K562 (cell line): Measurements from ENCODE around the gene GYS1. TPM values are rescaled to one million over a fixed set of nuclear protein-coding genes. Genes with fewer than 3 reads are reported as not detected.
A peak's percentile ranks its signal among the peaks of the same experiment; 100 is the strongest.

Source experiments
- ARID1B ChIP-seq: fragments of 450-650 bp; IDR thresholded peaks from 2 replicates; pipeline ENCODE4 v1.6.1; 2016; ENCODE audit warnings: antibody characterized with exemption, mild to moderate bottlenecking, inconsistent platforms
- CREB1 ChIP-seq, 2 experiments: sonication (generic) in 1 of 2; formaldehyde crosslinking in 1 of 2; IDR thresholded peaks; 2 replicates each; pipeline versions ENCODE4 v1.6.1 to v1.8.0; 2012 to 2022; ENCODE audit warnings: inconsistent platforms in 1 of 2, mild to moderate bottlenecking in 1 of 2, missing genetic modification reagents in 1 of 2, moderate library complexity in 1 of 2
- FOXM1 ChIP-seq, 2 experiments: fragments of 450-650 bp in 1 of 2; sonication (generic) in 1 of 2; formaldehyde crosslinking in 1 of 2; IDR thresholded peaks; 2 replicates each; pipeline versions ENCODE4 v1.6.1 to v1.9.0; 2017 to 2022; ENCODE audit warnings: low read depth in 2 of 2, mild to moderate bottlenecking in 2 of 2, missing genetic modification reagents in 1 of 2, moderate library complexity in 1 of 2
- GATAD2B ChIP-seq: fragments of 450-650 bp; IDR thresholded peaks from 2 replicates; pipeline ENCODE4 v1.6.1; 2017; ENCODE audit warnings: mild to moderate bottlenecking, borderline replicate concordance
- JUND ChIP-seq, 2 experiments: IDR thresholded peaks; 2 replicates in 1 of 2; 3 replicates in 1 of 2; pipeline ENCODE4 v1.6.1; 2011; ENCODE audit warnings: borderline replicate concordance in 2 of 2, low read depth in 2 of 2, low read length in 2 of 2, improper control_type of control experiment in 1 of 2, missing biosample characterization in 1 of 2, missing genetic modification characterization in 1 of 2, missing genetic modification reagents in 1 of 2
- KAT8 ChIP-seq: fragments of 450-650 bp; IDR thresholded peaks from 2 replicates; pipeline ENCODE4 v1.6.1; 2016; ENCODE audit warnings: low read depth, mild to moderate bottlenecking
- KDM4B ChIP-seq, 2 experiments: fragments of 450-650 bp in 1 of 2; sonication (generic) in 1 of 2; IDR thresholded peaks; 2 replicates each; pipeline ENCODE4 v1.6.1; 2016 to 2017; ENCODE audit warnings: borderline replicate concordance in 2 of 2, antibody characterized with exemption in 1 of 2, low read depth in 1 of 2, mild to moderate bottlenecking in 1 of 2
- KDM5B ChIP-seq: fragments of 200-600 bp; sonication (generic); IDR thresholded peaks from 2 replicates; pipeline ENCODE4 v1.6.1; 2012; ENCODE audit warnings: low read depth, mild to moderate bottlenecking, moderate library complexity, low read length, control low read depth, inconsistent platforms; ENCODE audit not compliant: insufficient replicate concordance
- MAZ ChIP-seq, 2 experiments: fragments of 450-650 bp in 1 of 2; sonication (generic) in 1 of 2; formaldehyde crosslinking; IDR thresholded peaks in 1 of 2; conservative IDR thresholded peaks in 1 of 2; 2 replicates each; pipeline versions ENCODE4 v1.4.0 to v1.5.0; 2020; ENCODE audit warnings: mild to moderate bottlenecking in 1 of 2, missing genetic modification reagents in 1 of 2
- MTA3 ChIP-seq: fragments of 450-650 bp; formaldehyde crosslinking; IDR thresholded peaks from 2 replicates; pipeline ENCODE4 v1.6.1; 2017; ENCODE audit warnings: mild to moderate bottlenecking, borderline replicate concordance
- ZBTB17 ChIP-seq: fragments of 450-650 bp; formaldehyde crosslinking; IDR thresholded peaks from 2 replicates; pipeline ENCODE4 v1.4.0; 2020; ENCODE audit warnings: mild to moderate bottlenecking
- ZNF311 ChIP-seq: fragments of 250-450 bp; sonication (Bioruptor Pico); IDR thresholded peaks from 2 replicates; pipeline ENCODE4 v1.4.0; 2020; ENCODE audit warnings: mild to moderate bottlenecking, moderate library complexity
- ZNF444 ChIP-seq: fragments of 250-450 bp; sonication (Bioruptor Pico); IDR thresholded peaks from 2 replicates; pipeline ENCODE4 v1.4.0; 2020; ENCODE audit warnings: mild to moderate bottlenecking, moderate library complexity
- ZNF583 ChIP-seq: fragments of 250-450 bp; sonication (Bioruptor Pico); IDR thresholded peaks from 2 replicates; pipeline ENCODE4 v1.4.0; 2020
- ZNF584 ChIP-seq: fragments of 200-800 bp; sonication (Bioruptor generic); IDR thresholded peaks from 2 replicates; pipeline ENCODE4 v1.6.1; 2016; ENCODE audit warnings: low read depth, mild to moderate bottlenecking, missing genetic modification characterization, missing compliant biosample characterization
- polyA plus RNA-seq, 8 experiments: library from polyadenylated mRNA; depleted of rRNA in 4 of 8; stranded (reverse) in 5 of 8; unstranded in 3 of 8; fragments of >200 nt; fragmentation: Nextera tagmentation in 2 of 8; fragmentation: Illumina TruSeq in 1 of 8; extraction: Ambion mirVana in 2 of 8; extraction: Trizol in 1 of 8; gene quantifications; 2 replicates each; pipeline versions ENCODE4 v1.2.1 to v1.2.3, GENCODE V29; 2011 to 2014; ENCODE audit warnings: inconsistent platforms in 1 of 8, missing spikeins in 1 of 8
- total RNA-seq, 7 experiments: library from RNA; depleted of rRNA in 6 of 7; stranded (reverse); fragments of >200 nt in 6 of 7; fragmentation: Illumina TruSeq in 2 of 7; extraction: Trizol in 2 of 7; gene quantifications; 2 replicates each; pipeline versions ENCODE4 v1.2.1 to v1.2.3, GENCODE V29; 2011 to 2021; ENCODE audit warnings: low replicate concordance in 1 of 7
- TF ChIP-seq, protein P1 (sequence below): fragments of 250-450 bp; sonication (Bioruptor Pico); IDR thresholded peaks from 2 replicates; pipeline ENCODE4 v1.4.0; 2020
- TF ChIP-seq, protein P2 (sequence below), 2 experiments: fragments of 450-650 bp; conservative IDR thresholded peaks; 2 replicates each; pipeline ENCODE4 v1.6.1; 2017; ENCODE audit warnings: mild to moderate bottlenecking in 2 of 2, moderate library complexity in 2 of 2
- TF ChIP-seq, protein P3 (sequence below): sonication (generic); formaldehyde crosslinking; IDR thresholded peaks from 2 replicates; pipeline ENCODE4 v1.8.1; 2023; ENCODE audit warnings: mild to moderate bottlenecking, missing genetic modification reagents, moderate library complexity
- TF ChIP-seq, protein P4 (sequence below), 2 experiments: fragments of 450-650 bp in 1 of 2; sonication (generic) in 1 of 2; formaldehyde crosslinking in 1 of 2; IDR thresholded peaks in 1 of 2; conservative IDR thresholded peaks in 1 of 2; 2 replicates each; pipeline versions ENCODE4 v1.6.1 to v1.8.1; 2016 to 2023; ENCODE audit warnings: mild to moderate bottlenecking in 2 of 2, moderate library complexity in 2 of 2, inconsistent platforms in 1 of 2, missing genetic modification reagents in 1 of 2

Gene GYS1
- total and polyA plus RNA-seq, 9 of the 15 experiments (the other 6 are each of a cell fraction or from before 2014, with no cell fraction given): 1.9 to 31.1 (median 15.2) TPM

DNA sequence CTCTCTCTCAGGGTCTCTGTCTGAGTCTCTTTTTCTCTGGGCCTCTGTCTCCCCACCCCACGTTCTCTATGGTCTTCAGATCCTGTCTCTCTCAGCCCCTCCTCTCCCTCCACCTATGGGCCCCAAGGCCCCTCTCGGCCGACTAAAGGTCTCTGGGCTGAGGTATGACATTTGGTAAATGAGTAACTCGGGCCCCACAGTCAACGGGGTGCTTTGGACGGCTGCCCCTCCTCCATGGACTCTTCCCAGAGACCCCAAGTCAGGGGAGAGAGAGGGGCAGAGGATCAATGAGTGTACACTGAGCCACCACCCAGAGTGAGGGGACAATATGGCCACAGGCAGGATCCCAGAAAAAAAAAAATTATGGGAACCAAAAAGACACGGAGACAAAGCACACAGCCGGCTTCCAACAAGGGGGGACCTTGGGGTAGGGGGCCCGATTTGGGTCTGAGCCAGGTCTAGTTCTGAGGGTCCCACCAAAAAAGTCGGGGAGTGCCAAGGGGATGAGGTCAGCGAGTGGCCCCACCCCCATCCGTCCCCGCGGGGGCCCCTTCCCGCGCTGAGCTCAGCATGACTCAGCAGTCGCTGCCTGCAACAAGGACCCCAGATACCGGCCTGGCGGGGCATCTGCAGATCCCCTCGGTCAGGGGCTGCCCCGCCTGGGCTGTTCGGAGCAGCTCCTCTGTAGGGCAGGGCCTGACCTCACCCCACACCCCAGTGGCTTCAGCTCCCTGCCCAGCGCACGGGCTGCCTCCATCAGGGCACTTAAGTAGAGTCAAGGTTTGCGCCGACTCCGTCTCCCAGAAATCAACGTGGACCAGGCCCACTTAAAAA, 29.5 kb downstream of the GYS1 start (continued):
- TF ChIP-seq KDM4B (IDR thresholded peaks at IDR 0.05; ENCODE audit: borderline replicate concordance in 2 of 2, low read depth in 1 of 2): peak in 1 of 2 experiments; percentile 84; a peak in 1 of 4 replicates
- TF ChIP-seq ZNF444 (CRISPR knock-in tag): 0 out of 2 replicates have a peak, but pooled peaks have one; percentile 16
- peak; percentile 27; the same call in 1 of the 2 replicates for TF ChIP-seq CREB1 (IDR thresholded peaks at IDR 0.05)
- TF ChIP-seq CREB1 (CRISPR knock-in tag; IDR thresholded peaks at IDR 0.05): peak; percentile 40; the same call in 1 of the 2 replicates
- peak; percentile 92 for TF ChIP-seq MTA3
- TF ChIP-seq ZNF584 (CRISPR knock-in tag): peak; percentile 22; the same call in 1 of the 2 replicates
- TF ChIP-seq MAZ (CRISPR knock-in tag; conservative IDR thresholded peaks at IDR 0.05 in 1 of 2, IDR thresholded peaks at IDR 0.05 in 1 of 2): peak; percentile 97 to 98
- TF ChIP-seq, protein P1, sequence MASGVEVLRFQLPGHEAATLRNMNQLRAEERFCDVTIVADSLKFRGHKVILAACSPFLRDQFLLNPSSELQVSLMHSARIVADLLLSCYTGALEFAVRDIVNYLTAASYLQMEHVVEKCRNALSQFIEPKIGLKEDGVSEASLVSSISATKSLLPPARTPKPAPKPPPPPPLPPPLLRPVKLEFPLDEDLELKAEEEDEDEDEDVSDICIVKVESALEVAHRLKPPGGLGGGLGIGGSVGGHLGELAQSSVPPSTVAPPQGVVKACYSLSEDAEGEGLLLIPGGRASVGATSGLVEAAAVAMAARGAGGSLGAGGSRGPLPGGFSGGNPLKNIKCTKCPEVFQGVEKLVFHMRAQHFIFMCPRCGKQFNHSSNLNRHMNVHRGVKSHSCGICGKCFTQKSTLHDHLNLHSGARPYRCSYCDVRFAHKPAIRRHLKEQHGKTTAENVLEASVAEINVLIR (CRISPR knock-in tag): peak; percentile 66
- TF ChIP-seq JUND (IDR thresholded peaks at IDR 0.05; ENCODE audit: borderline replicate concordance, low read depth, low read length): peak; percentile 99
- TF ChIP-seq JUND (tag; IDR thresholded peaks at IDR 0.05; ENCODE audit: borderline replicate concordance, low read depth, low read length): peak; percentile 97; the same call in 2 of the 3 replicates
- TF ChIP-seq ZBTB17 (CRISPR knock-in tag): peak; percentile 88
- TF ChIP-seq, protein P2, sequence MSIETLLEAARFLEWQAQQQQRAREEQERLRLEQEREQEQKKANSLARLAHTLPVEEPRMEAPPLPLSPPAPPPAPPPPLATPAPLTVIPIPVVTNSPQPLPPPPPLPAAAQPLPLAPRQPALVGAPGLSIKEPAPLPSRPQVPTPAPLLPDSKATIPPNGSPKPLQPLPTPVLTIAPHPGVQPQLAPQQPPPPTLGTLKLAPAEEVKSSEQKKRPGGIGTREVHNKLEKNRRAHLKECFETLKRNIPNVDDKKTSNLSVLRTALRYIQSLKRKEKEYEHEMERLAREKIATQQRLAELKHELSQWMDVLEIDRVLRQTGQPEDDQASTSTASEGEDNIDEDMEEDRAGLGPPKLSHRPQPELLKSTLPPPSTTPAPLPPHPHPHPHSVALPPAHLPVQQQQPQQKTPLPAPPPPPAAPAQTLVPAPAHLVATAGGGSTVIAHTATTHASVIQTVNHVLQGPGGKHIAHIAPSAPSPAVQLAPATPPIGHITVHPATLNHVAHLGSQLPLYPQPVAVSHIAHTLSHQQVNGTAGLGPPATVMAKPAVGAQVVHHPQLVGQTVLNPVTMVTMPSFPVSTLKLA (conservative IDR thresholded peaks at IDR 0.05): peak; percentile 61 to 83
- TF ChIP-seq, protein P3, sequence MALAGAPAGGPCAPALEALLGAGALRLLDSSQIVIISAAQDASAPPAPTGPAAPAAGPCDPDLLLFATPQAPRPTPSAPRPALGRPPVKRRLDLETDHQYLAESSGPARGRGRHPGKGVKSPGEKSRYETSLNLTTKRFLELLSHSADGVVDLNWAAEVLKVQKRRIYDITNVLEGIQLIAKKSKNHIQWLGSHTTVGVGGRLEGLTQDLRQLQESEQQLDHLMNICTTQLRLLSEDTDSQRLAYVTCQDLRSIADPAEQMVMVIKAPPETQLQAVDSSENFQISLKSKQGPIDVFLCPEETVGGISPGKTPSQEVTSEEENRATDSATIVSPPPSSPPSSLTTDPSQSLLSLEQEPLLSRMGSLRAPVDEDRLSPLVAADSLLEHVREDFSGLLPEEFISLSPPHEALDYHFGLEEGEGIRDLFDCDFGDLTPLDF (CRISPR knock-in tag): peak; percentile 90
- no peak for TF ChIP-seq FOXM1 (IDR thresholded peaks at IDR 0.05; ENCODE audit: low read depth)
- TF ChIP-seq FOXM1 (CRISPR knock-in tag; IDR thresholded peaks at IDR 0.05; ENCODE audit: low read depth): peak; percentile 2; the same call in 1 of the 2 replicates
- TF ChIP-seq ZNF311: peak; percentile 78
- TF ChIP-seq KAT8: no peak
- TF ChIP-seq ARID1B: peak; percentile 89
- peak; percentile 93 for TF ChIP-seq GATAD2B
- TF ChIP-seq, protein P4, sequence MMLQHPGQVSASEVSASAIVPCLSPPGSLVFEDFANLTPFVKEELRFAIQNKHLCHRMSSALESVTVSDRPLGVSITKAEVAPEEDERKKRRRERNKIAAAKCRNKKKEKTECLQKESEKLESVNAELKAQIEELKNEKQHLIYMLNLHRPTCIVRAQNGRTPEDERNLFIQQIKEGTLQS (IDR thresholded peaks at IDR 0.05): peak; percentile 98
- TF ChIP-seq, protein P4 (CRISPR knock-in tag; conservative IDR thresholded peaks at IDR 0.05): peak; percentile 95
- TF ChIP-seq ZNF583 (CRISPR knock-in tag): peak; percentile 45; the same call in 1 of the 2 replicates
- TF ChIP-seq KDM5B: peak; percentile 56
